NCI-H1436 treated with DMSO at 0.1 percent for 48 hours (cell line): ENCODE results near the gene LRBA.
A peak's percentile ranks its signal among the peaks of the same experiment; 100 is the strongest.
"Not testable (repeated sequence)": the region's sequence is repeated elsewhere in the genome, so short reads cannot be mapped to it uniquely, and the experiment has no call there.

Experiments
- DNase-seq: peaks from one replicate; lab custom pipeline; 2025; lab: John Stamatoyannopoulos, UW

Gene LRBA

GRCh38 chr4:150973626-150974251, 41.3 kb downstream of the LRBA start:
- no peak for DNase-seq

- DNase-seq = peak; percentile 4
Measured at GRCh38 chr4:150972592-150972991, 42.5 kb downstream of the LRBA start.

DNA sequence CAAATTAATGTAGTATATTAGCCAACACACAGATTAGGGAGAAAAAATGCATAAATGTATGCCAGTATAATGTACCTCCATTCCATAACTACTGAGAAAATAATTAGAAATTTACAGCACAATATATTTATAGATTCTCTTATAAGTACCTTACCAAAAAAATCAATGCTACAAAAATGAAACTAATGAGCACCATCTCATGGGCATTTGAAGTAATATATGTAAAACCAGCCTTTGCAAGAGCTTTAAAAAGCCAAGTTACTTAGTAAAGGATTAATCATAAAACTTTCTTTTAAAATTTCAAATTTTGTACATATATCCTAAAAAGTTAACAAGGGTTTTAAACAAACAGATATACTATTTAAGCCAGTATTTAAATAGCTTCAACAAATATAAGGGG, 43.2 kb downstream of the LRBA start:
- DNase-seq = no peak

- DNase-seq = no peak
Measured at GRCh38 chr4:150970685-150971151, 44.4 kb downstream of the LRBA start.

- DNase-seq = no peak
Measured at GRCh38 chr4:150964754-150965153, 50.3 kb downstream of the LRBA start.

- not testable (repeated sequence) for DNase-seq
Measured at GRCh38 chr4:150963602-150964345, 51.3 kb downstream of the LRBA start.

GRCh38 chr4:150962245-150962644, 52.8 kb downstream of the LRBA start:
- DNase-seq = no peak

GRCh38 chr4:150961566-150961965, 53.5 kb downstream of the LRBA start:
- no peak for DNase-seq

DNA sequence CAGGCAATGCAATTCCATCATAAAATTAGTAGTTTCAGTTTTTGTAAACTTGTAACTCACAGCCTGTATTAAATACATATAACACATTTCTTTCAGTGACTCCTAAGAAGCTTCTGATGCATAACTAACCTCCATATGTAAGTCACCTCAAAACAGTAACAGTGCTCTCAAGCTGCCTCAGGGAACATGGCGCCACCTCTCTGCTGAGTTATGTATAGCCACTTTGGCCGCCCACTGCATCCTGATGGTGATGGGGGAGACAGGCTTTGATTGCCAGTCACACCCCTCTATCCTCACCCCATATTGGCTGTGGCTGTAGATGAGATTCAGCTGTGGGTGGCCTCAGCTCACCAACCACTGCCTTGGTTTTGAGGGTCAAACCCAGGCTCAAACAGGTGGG, 54.3 kb downstream of the LRBA start:
- DNase-seq = no peak

DNA sequence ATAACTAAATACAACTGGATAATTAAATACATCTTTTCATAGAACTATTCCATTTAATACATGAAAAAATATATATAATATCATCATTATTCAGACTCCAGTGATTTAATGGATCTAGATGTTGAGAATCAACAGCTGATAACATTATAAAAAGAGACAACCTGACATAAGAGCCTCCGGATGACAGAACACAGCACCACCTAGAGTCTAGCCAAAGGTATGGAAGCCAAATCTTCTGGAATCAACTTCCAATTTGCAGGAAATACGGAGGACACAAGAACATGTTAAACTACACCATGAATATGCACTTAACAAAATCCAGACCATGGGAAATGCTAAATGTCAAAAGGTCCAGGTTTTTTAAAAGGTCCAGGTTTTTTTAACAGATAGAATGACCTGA, 55.0 kb downstream of the LRBA start:
- DNase-seq = no peak

DNA sequence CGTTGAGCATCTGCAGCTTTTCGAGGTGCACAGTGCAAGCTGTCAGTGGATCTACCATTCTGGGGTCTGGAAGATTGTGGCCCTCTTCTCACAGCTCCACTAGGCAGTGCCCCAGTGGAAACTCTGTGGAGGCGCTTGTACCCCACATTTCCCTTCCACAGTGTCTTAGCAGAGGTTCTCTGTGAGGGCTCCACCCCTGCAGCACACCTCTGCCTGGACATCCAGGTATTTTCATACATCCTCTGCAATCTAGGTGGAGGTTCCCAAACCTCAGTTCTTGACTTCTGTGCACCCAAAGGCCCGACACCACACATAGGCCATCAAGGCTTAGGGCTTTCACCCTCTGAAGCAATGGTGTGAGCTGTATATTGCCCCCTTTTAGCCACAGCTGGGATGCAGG, 57.1 kb downstream of the LRBA start:
- not testable (repeated sequence) for DNase-seq

- DNase-seq = not testable (repeated sequence)
Measured at GRCh38 chr4:150957095-150957494, 58.0 kb downstream of the LRBA start.

DNA sequence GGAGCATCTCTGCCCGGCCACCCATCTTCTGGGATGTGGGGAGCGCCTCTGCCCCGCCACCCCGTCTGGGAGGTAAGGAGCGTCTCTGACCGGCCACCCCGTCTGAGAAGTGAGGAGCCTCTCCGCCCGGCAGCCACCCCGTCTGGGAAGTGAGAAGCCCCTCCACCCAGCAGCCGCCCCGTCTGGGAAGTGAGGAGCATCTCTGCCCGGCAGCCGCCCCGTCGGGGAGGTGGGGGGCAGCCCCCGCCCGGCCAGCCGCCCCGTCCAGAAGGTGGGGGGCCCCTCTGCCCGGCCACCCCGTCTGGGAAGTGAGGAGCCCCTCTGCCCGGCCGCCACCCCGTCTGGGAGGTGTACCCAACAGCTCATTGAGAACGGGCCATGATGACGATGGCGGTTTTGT, 61.2 kb downstream of the LRBA start:
- not testable (repeated sequence) for DNase-seq

- no peak for DNase-seq
Measured at GRCh38 chr4:150952167-150952845, 62.8 kb downstream of the LRBA start.

- no peak for DNase-seq
Measured at GRCh38 chr4:150950657-150951288, 64.3 kb downstream of the LRBA start.

DNA sequence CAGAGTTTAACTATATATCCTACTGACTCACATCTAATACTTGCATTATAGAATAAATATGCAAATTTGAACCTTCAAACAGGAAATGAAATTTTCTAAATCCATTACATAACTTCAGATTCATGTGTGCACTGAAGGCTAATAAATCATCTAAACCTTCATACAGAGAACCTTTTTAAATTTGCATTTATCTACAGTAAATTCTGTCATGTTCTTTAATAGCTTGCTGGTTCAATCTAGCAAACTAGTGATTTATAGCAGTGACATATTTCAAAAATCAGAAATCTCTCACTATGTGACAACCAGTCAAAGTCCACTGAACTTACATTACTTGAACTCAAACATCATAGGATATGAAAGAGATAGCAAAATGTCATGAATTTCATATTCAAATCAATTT, 65.1 kb downstream of the LRBA start:
- no peak for DNase-seq

- no peak for DNase-seq
Measured at GRCh38 chr4:150949342-150949741, 65.7 kb downstream of the LRBA start.

- DNase-seq = no peak
Measured at GRCh38 chr4:150948710-150949109, 66.4 kb downstream of the LRBA start.

GRCh38 chr4:150948074-150948473, 67.0 kb downstream of the LRBA start:
- DNase-seq = no peak

GRCh38 chr4:150944660-150945059, 70.4 kb downstream of the LRBA start:
- DNase-seq = no peak

GRCh38 chr4:150943818-150944217, 71.3 kb downstream of the LRBA start:
- DNase-seq = no peak

DNA sequence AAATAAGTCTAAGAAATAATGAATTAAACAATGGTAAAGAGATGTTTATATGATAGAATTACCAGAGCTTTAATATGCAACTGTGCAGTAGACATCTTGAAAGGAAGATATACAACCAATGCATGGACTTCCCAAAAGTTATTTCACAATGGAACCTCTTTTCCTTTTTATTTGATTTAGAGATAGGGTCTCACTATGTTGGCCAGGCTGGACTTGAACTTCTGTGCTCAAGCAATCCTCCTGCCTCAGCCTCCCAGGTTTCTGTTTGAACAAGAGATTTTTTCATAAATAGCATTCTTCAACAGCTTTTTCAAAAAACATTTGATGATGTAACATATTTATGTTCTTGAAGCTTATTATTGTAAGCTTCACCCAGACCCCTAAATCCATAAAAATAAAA, 72.0 kb downstream of the LRBA start:
- no peak for DNase-seq

- DNase-seq = no peak
Measured at GRCh38 chr4:150942539-150942938, 72.5 kb downstream of the LRBA start.
